Vagina (tissue), 2 donors: ENCODE results near the gene RILPL1. TPM values are rescaled to one million over a fixed set of nuclear protein-coding genes. Genes with fewer than 3 reads are reported as not detected.
A peak's percentile ranks its signal among the peaks of the same experiment; 100 is the strongest.
"Not testable (repeated sequence)": the region's sequence is repeated elsewhere in the genome, so short reads cannot be mapped to it uniquely, and the experiment has no call there.

Experiments
- DNase-seq, 2 donors: peaks; one replicate each; pipeline ENCODE4 v3.0.0-alpha.2; 2017; ENCODE audit errors: extremely low spot score in 2 of 2
- H3K27ac ChIP-seq: fragments of 200-600 bp; sonication (generic); one replicate; pipeline ENCODE4 v1.5.1; 2019
- H3K27me3 ChIP-seq: fragments of 200-600 bp; sonication (generic); one replicate; pipeline ENCODE4 v1.5.1; 2019
- H3K36me3 ChIP-seq, 2 donors: fragments of 200-600 bp; sonication (generic); one replicate each; pipeline ENCODE4 v1.5.1; 2017 to 2019
- H3K4me1 ChIP-seq: fragments of 200-600 bp; sonication (generic); one replicate; pipeline ENCODE4 v1.5.1; 2019
- H3K4me3 ChIP-seq, 2 donors: fragments of 200-600 bp; sonication (generic); 1 replicate in 1 of 2; 2 replicates in 1 of 2; pipeline ENCODE4 v1.5.1; 2016 to 2019
- H3K9me3 ChIP-seq: fragments of 200-600 bp; sonication (generic); one replicate; pipeline ENCODE4 v1.5.1; 2019
- POLR2A ChIP-seq, 2 donors: fragments of 450-650 bp; IDR thresholded peaks; one replicate each; pipeline ENCODE4 v1.6.1; 2017; ENCODE audit warnings: antibody characterized with exemption in 2 of 2, mild to moderate bottlenecking in 2 of 2, moderate library complexity in 2 of 2
- POLR2AphosphoS5 ChIP-seq, 2 donors: sonication (generic); formaldehyde crosslinking; IDR thresholded peaks; one replicate each; pipeline ENCODE4 v1.9.0; 2017; ENCODE audit warnings: antibody characterized with exemption in 2 of 2, mild to moderate bottlenecking in 2 of 2, low read depth in 1 of 2; ENCODE audit not compliant: insufficient read depth in 1 of 2
- intact Hi-C: fragments of 100-400 bp; cut with DNase I; formaldehyde crosslinking; loops from one replicate; pipeline ENCODE4 v1.15.1; 2023
- total RNA-seq: library from RNA; depleted of rRNA; stranded (reverse); fragments of >200 nt; gene quantifications from one replicate; pipeline ENCODE4 v1.2.3, GENCODE V29; 2016
- TF ChIP-seq, protein P1 (sequence below), 3 experiments: fragments of 450-650 bp in 2 of 3; fragments of 200-600 bp in 1 of 3; sonication (generic) in 1 of 3; IDR thresholded peaks; one replicate each; pipeline ENCODE4 v1.5.1; 2017 to 2019; ENCODE audit warnings: antibody characterized with exemption in 3 of 3, mild to moderate bottlenecking in 2 of 3, moderate library complexity in 2 of 3

The RILPL1 gene
- total RNA-seq, 1 donor from 2014 or later = 29.7 TPM

DNA sequence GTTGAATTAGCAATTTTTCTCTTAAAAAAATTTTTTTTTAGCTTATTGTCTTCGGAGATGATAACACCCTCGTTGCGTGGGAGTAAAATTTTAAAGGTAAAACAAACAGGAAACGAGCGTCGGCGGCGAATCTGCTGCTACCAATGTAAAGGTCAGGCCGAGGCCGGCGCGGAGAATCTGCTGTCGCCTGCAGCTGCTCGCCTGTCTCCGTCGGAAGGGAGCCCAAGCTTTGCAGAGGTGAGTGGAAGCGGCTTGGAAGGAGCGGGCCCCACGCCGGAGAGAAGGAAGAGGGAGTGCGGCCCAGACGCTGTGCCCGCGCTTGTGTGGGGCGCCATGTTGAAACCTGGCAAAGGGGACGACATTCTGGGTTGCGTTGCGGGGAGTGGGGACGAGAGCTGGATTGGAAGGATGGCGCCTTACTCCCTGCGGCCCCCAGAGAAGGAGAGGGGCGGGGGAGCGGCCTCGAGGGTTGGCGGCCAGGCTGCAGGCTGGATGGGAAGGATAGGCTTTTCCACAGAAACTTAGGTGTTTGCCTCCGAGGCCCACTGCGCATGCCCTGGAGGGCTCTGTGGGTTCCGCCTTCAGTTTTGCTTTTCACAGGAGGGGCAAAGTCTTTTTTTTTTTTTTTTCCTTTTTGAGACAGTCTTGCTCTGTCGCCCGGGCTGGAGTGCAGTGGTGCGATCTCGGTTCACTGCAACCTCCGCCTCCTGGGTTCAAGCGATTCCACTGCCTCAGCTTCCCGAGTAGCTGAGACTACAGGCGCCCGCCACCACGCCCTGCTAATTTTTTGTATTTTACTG, 75.3 kb downstream of the RILPL1 start, which contains the start of gene SNRNP35:
Gene SNRNP35, plus strand, starts transcription at position 160 of the 800 bp plus-strand sequence. CDS start 7,402 bp downstream, outside the sequence.
- H3K9me3 ChIP-seq = no peaks in the 10 kb centered on the region
- DNase-seq = no peak
- TF ChIP-seq POLR2AphosphoS5 (IDR thresholded peaks at IDR 0.05; ENCODE audit: insufficient read depth in 1 of 2, low read depth in 1 of 2) (peak; percentile 51 to 88), POLR2A (IDR thresholded peaks at IDR 0.05) (peak in 1 of 2 donors; percentile 11)
- TF ChIP-seq, protein P1, sequence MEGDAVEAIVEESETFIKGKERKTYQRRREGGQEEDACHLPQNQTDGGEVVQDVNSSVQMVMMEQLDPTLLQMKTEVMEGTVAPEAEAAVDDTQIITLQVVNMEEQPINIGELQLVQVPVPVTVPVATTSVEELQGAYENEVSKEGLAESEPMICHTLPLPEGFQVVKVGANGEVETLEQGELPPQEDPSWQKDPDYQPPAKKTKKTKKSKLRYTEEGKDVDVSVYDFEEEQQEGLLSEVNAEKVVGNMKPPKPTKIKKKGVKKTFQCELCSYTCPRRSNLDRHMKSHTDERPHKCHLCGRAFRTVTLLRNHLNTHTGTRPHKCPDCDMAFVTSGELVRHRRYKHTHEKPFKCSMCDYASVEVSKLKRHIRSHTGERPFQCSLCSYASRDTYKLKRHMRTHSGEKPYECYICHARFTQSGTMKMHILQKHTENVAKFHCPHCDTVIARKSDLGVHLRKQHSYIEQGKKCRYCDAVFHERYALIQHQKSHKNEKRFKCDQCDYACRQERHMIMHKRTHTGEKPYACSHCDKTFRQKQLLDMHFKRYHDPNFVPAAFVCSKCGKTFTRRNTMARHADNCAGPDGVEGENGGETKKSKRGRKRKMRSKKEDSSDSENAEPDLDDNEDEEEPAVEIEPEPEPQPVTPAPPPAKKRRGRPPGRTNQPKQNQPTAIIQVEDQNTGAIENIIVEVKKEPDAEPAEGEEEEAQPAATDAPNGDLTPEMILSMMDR (IDR thresholded peaks at IDR 0.05) = no peak
- H3K27ac ChIP-seq = peak within 1 kb of the TSS; percentile 98
- H3K4me1 ChIP-seq = peaks cover 17% of the 10 kb centered on the region
- intact Hi-C loops = loop anchor here (2.0 to 5.0 kb wide), 2 partner anchors 23 to 74 kb away; partner anchors contain the start of gene RILPL1
- H3K4me3 ChIP-seq = peak within 1 kb of the TSS; percentile 79 to 98
- no peaks in the 10 kb centered on the region for H3K27me3 ChIP-seq
- no peaks in the 10 kb centered on the region for H3K36me3 ChIP-seq

DNA sequence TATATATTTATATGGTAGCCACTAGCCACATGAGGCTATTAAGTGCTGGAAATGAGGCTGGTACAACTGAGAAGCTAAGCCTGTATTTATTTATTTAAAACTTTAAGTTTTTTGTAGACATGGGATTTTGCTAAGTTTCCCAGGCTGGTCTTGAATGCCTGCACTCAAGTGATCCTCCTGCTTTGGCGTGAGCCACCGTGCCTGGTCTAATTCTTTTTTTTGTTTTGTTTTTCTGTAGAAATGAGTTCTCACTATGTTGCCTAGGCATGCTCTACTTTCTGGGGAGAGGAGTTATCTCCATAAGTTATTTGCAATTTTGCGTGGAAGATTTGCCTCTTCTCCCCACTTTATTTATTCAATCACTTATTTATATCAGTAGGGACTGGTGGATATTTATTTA, 80.4 kb downstream of the RILPL1 start:
- TF ChIP-seq POLR2A (IDR thresholded peaks at IDR 0.05) (no peak), POLR2AphosphoS5 (IDR thresholded peaks at IDR 0.05; ENCODE audit: insufficient read depth in 1 of 2, low read depth in 1 of 2) (no peak)
- TF ChIP-seq, protein P1 (IDR thresholded peaks at IDR 0.05) = no peak
- no peaks in the 10 kb centered on the region for H3K4me1 ChIP-seq
- DNase-seq = no peak
- no peak overlapping the region for H3K27ac ChIP-seq
- no peak overlapping the region for H3K4me3 ChIP-seq
- H3K27me3 ChIP-seq = no peaks in the 10 kb centered on the region
- intact Hi-C loops = no loop called here
- H3K9me3 ChIP-seq = no peaks in the 10 kb centered on the region
- no peaks in the 10 kb centered on the region for H3K36me3 ChIP-seq

DNA sequence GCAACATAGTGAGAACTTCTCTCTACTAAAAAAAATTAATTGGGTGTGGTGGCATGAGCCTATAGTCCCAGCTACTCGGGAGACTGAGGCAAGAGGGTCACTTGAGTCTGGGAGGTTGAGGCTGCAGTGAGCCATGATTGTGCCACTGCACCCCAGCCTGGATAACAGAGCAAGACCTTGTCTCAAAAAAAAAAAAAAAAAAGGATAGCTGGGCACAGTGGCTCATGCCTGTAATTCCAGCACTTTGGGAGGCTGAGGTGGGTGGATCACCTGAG, 81.3 kb downstream of the RILPL1 start:
- H3K27me3 ChIP-seq, H3K4me1 ChIP-seq, DNase-seq, intact Hi-C loops, H3K27ac ChIP-seq, H3K36me3 ChIP-seq, H3K9me3 ChIP-seq, H3K4me3 ChIP-seq: not testable (repeated sequence)

DNA sequence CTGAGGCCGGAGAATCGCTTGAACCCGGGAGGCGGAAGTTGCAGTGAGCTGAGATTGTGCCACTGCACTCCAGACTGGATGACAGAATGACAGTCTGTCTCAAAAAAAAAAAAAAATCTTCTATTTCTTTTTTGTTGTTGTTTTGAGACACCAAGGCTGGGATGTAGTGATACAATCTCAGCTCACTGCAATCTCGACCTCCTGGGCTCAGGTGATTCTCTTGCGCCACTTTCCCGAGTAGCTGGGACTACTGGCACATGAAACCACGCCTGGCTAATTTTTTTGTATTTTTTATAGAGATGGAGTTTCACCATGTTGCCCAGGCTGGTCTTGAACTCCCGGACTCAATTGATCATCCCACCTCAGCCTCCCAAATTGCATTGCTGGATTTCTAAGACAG, 82.9 kb downstream of the RILPL1 start:
- H3K4me3 ChIP-seq = no peak overlapping the region
- no peaks in the 10 kb centered on the region for H3K9me3 ChIP-seq
- no peak for DNase-seq
- no peaks in the 10 kb centered on the region for H3K36me3 ChIP-seq
- H3K4me1 ChIP-seq = peaks cover 10% of the 10 kb centered on the region
- intact Hi-C loops = no loop called here
- TF ChIP-seq, protein P1 (IDR thresholded peaks at IDR 0.05) = no peak
- TF ChIP-seq POLR2A (IDR thresholded peaks at IDR 0.05) (no peak), POLR2AphosphoS5 (IDR thresholded peaks at IDR 0.05; ENCODE audit: insufficient read depth in 1 of 2, low read depth in 1 of 2) (no peak)
- H3K27me3 ChIP-seq = no peaks in the 10 kb centered on the region
- no peak overlapping the region for H3K27ac ChIP-seq

DNA sequence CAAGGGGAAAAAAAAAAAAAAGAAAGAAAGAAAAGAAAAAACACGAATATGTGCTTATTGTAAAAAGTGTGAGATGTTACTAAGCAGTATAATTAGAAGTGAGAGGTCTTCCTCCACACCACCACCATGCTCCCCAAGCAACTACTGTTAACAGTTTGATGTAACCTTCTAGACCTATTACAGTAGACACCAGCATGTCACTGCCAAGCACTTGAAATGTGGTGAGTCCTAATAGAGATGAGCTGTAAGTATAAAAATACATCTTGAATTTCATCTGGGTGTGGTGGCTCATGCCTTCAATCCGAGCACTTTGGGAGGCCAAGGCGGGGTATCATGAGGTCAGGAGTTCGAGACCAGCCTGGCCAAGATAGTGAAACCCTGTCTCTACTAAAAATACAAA, 83.7 kb downstream of the RILPL1 start:
- intact Hi-C loops = no loop called here
- Histone ChIP-seq H3K4me1 (peaks cover 17% of the 10 kb centered on the region), H3K27me3 (no peaks in the 10 kb centered on the region), H3K36me3 (no peaks in the 10 kb centered on the region), H3K27ac (no peak overlapping the region), H3K9me3 (no peaks in the 10 kb centered on the region), H3K4me3 (no peak overlapping the region)
- DNase-seq = no peak
- TF ChIP-seq, protein P1 (IDR thresholded peaks at IDR 0.05) = no peak
- TF ChIP-seq POLR2A (IDR thresholded peaks at IDR 0.05) (no peak), POLR2AphosphoS5 (IDR thresholded peaks at IDR 0.05; ENCODE audit: insufficient read depth in 1 of 2, low read depth in 1 of 2) (no peak)
